ENCODE data around the gene PNCK.

Gene PNCK

GRCh38 chrX:153681175-153681574 lies 7.6 kb upstream of the PNCK start:
- H3K4me3 ChIP-seq (ENCODE audit: low read depth, low read length) = no peak overlapping the region
- DNase-seq (ENCODE audit: low read depth) = no peak
- TF ChIP-seq CTCF (IDR thresholded peaks at IDR 0.05; ENCODE audit: low read depth, low read length, missing control alignments) = no peak

- TF ChIP-seq CTCF (IDR thresholded peaks at IDR 0.05; ENCODE audit: low read depth, low read length, missing control alignments) = no peak
- no peak for DNase-seq (ENCODE audit: low read depth)
- H3K4me3 ChIP-seq (ENCODE audit: low read depth, low read length) = no peak overlapping the region
These were observed 722 bp upstream of the PNCK start for GRCh38 chrX:153674219-153674851.

DNA sequence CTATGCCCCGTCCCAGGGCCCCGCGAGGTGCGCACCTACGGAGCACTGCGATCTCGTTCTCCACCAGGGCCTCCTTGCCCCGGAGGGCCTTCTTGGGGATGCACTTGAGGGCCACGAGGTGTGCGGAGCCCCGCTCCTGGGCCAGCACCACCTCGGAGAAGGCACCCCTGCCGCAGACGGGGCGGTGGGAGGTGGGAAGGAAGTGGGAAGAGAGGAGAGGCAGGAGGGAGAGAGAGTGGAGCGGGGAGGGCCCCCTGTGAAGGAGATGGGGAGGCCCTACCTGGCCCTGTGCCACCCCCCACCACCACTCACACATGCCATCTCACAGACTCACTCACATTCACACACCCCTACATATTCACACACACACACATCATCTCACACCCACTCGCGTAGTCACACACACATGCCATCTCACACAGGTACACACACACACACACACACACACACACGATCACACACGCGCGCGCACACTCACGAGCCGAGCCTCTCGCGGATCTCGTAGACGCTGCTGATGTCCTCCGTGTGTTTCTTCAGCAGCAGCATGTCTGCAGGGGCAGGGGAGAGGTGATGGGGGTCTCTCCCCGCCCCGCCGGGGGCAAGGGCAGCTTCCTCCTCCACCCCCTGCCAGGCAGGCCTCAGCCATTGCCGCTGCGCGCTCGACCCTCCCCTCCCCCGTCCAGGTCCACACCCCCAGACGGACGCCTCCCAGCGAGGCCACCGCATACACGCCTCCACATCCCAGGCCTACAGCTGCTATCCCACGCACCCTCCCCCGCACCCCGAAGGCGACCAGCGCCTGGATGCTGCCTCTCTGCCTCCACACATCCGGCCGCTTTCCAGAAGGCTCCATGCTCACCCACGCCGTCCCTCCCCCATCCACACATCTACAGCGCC lies 834 bp downstream of the PNCK start:
- TF ChIP-seq CTCF (IDR thresholded peaks at IDR 0.05; ENCODE audit: low read depth, low read length, missing control alignments) = no peak
- DNase-seq (ENCODE audit: low read depth) = no peak
- H3K4me3 ChIP-seq (ENCODE audit: low read depth, low read length) = no peak overlapping the region

DNA sequence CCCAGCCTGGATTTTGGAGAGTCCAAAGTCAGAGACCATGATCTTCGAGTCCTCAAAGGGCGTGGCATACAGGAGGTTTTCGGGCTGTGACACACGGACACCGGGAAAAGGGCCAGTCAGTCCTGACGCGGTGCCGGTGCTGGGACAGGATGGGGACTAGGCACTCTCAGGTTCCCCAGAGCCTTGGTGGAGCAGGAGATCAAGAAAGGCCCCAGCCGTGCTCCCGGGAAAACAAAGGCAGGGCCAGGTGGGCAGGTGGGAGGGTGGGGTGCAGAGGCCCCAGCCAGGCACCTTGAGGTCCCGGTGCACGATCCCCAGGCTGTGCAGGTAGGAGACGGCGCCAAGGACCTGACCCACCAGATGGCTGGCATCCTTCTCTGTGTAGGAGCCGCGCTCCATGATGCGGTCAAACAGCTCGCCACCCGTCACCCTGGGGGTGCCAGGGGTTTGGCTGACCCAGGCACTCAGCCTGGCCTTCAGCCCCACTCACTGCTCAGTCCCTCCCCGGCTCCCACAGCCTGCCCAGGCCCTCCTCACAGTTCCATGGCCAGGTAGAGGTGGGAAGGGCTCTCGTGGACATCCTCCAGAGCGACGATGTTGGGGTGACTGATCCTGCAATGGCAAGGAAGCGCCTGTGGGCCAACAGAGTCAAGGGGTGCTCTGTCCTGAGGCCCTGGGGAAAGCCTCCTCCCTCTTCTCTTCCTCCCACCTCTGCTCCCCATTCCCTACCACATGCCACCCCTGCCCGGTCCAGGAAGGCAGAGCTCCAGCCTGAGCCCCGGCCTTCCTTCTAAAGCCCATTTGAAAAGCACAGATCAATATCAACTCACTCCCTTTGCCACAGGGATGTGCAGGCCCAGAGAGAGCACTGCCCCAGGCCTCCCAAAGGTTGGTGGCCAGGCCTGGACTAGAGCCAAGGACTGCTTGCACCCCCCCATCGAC lies 1.8 kb downstream of the PNCK start:
- no peak for DNase-seq (ENCODE audit: low read depth)
- TF ChIP-seq CTCF (IDR thresholded peaks at IDR 0.05; ENCODE audit: low read depth, low read length, missing control alignments) = no peak
- no peak overlapping the region for H3K4me3 ChIP-seq (ENCODE audit: low read depth, low read length)

GRCh38 chrX:153670748-153671588 lies 2.6 kb downstream of the PNCK start:
- no peak for TF ChIP-seq CTCF (IDR thresholded peaks at IDR 0.05; ENCODE audit: low read depth, low read length, missing control alignments)
- H3K4me3 ChIP-seq (ENCODE audit: low read depth, low read length) = no peak overlapping the region
- no peak for DNase-seq (ENCODE audit: low read depth)

Data from GM12864 (cell line).